Colon (tissue), 2 donors: ENCODE data around the gene FAM168A.

Source experiments
- FAIRE-seq: peaks from 2 replicates; lab custom pipeline; 2012; peaks lifted over from hg19 to GRCh38; lab: Jason Lieb, UNC
- donor health status: control.
- donor health status: control.

Gene FAM168A

DNA sequence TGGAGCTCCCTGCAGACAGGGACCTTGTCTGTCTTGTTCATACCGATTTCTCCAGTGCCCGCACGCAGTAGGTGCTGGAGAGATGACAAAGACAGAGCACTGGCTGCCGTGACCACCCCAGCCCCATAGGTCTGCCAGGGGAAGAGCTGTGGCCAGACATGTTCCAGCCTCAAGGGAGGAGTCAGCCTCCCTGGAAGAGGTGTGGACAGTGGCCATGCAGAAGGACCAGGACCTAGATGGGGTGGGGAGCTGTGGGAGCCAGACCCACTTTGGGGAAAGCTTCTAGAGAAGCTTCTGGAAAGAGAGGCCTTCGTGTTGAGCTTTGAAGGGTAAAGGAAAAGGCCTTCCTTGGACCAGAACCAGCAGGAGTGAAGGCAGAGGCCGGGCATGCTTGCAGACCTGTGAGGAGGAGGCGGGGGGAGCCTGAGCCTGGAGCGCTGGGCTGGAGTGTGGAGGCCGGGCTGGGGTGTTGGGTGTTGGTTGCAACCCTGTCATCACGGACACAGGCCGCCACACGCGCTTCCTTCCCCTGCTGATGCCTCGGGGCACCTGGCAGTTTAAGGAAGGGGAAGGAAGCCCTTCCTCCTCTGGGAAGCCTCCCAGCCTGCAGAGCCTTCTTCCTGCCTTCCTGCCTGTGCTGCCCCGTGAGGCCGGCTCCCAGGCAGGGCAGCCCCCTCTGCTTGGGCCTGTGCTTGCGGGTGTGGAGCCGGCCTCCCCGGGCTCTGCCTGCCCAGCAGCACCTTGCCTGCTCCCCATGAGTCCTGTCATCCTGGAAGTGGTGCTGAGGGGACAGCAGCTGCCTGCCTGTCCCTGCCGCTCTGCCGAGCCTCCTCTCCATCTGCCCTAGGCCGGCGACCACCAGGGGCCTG lies 209.4 kb downstream of the FAM168A start:
- no peak for FAIRE-seq

DNA sequence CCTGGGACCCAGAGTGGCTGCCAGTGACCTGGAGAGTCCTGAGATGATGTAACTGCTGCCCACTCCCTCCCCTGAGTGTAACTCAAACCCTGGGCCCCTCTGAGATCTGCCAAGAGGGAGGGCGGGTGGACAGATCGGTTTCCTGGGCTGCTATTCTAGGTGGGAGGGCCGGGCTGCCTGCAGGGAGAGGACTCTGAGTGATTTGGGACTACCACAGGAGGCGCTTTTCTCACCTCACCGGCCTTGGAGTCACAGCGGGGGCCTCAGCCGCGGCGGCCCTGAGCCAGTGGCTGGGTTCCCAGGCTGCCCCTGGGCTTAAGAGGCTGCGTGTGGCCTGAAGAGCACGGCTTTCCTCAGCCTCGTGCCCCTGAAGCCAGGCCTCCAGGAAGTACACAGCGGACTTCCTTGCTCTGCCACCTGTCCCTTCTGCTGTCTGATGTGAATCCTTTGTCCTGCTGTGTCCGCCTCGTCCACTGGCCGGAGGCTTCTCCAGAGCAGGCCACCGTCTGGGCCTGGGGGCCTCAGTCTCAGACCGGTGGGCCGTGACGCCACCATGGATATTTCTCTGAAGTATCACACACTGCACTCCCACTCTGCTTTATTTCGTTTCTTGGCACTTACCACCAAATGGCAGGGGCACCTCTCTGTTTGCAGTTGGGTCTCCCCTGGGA lies 210.2 kb downstream of the FAM168A start:
- FAIRE-seq: no peak

- FAIRE-seq: no peak
Measured at GRCh38 chr11:73386546-73386945, 211.4 kb downstream of the FAM168A start.

DNA sequence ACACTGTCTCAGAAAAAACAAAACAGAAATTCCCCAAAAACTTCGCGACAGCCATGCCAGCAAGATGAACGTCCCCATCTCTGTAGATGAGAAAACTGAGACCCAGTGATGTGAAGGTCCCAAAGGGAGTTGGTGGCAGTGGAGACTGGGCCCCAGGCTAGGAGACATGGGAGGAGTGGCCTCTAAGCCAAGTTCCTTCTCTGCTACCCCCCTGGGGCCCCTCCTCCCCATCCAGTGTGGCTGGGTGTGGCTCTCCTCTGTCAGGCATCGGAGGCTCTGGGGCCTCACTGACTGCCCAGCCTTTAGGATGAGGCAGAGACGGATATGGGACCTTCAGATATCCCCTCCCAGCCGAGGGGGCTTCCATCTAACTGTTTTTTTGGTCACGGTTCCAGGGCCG lies 211.9 kb downstream of the FAM168A start:
- no peak for FAIRE-seq

- no peak for FAIRE-seq
Measured at GRCh38 chr11:73384872-73385689, 212.8 kb downstream of the FAM168A start.

DNA sequence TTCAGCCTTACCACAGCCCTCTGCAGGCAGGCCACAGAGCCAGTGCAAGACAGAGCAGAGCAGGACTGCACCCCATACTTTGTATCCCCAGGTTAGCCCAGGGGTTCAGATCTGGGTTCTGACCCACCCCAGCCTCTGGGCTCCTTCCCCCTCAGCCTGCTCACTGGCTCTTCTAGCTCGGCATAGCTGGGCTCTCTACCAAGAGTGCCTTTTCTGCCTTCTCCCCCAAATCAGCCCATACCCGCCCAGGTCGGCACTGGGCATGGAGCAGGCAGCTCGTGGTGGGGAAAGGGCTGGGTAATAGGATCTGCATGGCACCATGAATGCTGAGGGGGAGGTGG lies 213.4 kb downstream of the FAM168A start:
- FAIRE-seq: no peak

DNA sequence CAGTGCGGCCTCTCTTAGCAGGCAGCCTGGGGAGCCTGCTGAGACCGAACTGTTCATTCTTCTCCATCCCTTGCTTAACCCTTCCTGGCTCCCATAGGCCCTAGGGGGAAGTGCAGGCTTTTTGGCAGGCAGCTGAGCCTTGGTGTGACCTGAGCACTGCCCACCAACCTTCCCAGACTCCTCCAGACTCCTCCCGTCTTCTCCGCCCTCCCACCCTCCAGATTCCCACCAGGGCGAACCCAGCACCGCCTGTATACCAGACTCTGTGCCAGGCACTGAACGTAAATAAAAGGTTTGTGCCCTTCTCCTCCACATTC lies 213.8 kb downstream of the FAM168A start:
- no peak for FAIRE-seq

DNA sequence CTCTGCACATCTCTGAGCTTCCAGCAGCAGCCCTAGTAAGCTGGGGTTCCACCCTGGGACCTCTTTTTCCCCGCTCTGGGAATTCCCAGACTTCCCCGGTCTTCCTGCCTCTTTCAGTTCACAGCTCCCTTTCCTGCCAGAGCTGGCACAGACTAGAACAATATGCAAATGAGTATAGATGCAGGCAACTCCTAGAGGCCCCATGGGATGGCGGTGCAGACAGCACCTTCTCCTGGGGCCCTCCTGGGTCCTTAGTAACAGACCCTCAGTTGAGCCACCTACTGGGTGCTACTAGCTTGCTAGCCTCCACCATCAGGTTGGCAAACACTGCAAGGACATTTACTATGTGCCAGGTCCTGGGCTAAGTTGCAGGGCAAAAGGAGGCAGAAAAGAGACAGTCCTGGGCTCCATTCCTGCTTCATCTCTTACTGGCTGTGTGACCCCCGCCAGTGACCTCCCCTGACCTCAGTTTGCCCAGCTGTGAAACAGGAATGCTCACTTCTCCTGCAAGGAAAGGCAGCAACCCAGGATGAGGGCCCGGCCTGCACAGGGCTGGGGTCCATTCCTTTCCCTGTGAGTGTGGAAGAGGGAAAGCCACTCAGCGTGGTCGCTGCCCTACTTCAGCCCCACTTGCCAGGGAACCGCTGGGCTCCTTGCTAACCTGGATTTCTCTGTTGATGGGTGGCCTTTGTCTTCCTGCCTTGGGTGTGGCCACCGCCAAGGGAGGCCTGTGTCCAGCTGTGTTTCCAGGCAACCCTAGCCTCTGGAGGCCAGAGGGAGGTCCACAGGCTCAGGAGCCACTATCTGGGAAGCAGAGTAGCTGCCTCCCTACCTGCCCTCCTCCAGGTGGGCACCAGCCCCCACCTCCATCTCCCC lies 214.4 kb downstream of the FAM168A start:
- no peak for FAIRE-seq

- FAIRE-seq: no peak
Measured at GRCh38 chr11:73382747-73383146, 215.2 kb downstream of the FAM168A start.

DNA sequence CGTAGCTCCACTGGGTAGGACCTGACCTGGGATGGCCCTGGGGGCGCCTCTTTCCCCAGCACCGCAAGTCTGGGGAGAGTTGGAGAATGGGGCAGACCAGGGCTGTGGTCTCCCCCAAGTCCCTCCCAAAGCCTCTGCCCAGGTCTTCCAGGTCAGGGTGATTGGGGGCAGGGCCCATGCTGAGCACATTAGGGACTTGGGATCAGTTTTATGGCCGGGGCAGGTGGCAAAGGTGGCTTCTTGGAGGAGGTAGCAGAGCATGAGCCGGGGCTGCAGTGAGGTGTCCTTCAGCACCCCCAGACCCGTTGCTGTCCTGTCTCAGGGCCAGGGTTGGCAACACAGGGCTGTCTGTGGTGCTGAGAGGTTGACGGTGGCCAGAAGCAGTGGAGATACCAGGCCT lies 215.7 kb downstream of the FAM168A start:
- FAIRE-seq: no peak

- no peak for FAIRE-seq
Measured at GRCh38 chr11:73381589-73381988, 216.3 kb downstream of the FAM168A start.

DNA sequence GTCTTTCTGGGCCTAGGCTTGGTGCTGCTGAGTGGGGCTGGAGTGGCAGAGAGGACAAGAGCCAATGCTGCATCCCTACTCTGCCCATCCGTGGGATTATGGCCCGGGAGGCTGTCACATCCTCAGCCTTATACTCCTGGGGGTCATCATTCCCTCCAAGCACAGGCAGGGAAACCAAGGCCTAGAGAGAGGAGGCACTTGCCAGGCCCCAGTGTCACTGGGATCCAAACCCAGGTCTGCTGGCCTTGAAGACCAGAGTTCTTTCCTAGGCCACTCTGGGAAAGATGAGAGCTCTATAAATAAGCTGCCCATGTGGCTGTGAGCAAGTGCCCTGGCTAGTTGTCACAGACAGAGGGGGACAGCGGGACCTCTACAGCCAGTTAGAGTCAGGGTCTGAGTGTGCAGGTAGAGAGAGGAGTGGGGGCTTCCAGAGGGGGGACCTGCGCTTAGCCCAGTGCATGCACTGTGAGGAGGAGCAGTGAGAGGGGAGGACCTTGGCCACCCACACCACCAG lies 217.0 kb downstream of the FAM168A start:
- no peak for FAIRE-seq

- FAIRE-seq: no peak
Measured at GRCh38 chr11:73380331-73380730, 217.6 kb downstream of the FAM168A start.

GRCh38 chr11:73379189-73379880 lies 218.6 kb downstream of the FAM168A start:
- no peak for FAIRE-seq

- FAIRE-seq: no peak
Measured at GRCh38 chr11:73376803-73377629, 220.9 kb downstream of the FAM168A start.

GRCh38 chr11:73376160-73376802 lies 221.6 kb downstream of the FAM168A start, which contains the start of gene RELT:
Gene RELT (plus strand): TSS chr11:73376399. CDS start chr11:73389137, 12,738 bp downstream.
- FAIRE-seq: no peak

DNA sequence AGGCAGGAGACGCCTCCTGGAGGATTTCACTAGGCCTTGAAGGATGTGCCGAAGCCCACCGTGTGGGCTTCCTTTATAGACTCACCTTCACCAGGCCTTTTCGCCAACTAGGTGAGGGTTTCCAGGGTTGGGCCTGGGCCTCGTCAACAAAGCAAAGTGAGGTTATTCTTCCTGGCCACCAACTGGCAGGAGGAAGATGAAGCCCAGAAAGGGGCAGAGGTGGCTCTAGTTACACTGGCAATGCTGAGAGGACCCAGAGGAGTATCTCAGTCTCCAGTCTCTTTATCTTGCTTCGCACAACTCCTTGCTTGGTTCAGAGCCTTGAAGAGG lies 222.1 kb downstream of the FAM168A start:
- no peak for FAIRE-seq

DNA sequence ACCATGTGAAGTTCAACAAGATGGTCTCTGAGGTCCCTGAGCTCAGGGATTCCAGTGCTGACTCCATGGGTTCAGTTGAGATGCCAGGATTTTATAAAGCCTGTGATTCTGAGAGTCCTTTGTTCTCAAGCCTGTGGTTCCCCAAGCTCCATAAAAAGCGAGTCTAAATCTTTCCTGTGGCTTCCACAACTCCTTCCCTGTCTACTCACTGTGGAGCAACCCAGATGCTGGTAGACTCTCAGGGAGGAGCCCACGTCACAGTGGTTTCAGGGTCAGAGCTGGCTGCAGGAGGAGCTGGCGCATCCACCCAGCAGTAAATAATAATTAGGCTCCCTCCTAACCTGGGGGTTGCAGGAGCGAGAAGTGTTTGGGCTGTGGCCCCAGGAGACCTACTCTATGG lies 223.8 kb downstream of the FAM168A start:
- no peak for FAIRE-seq

- no peak for FAIRE-seq
Measured at GRCh38 chr11:73372375-73372993, 225.4 kb downstream of the FAM168A start.
